Uterus (tissue), 4 donors: ENCODE measurements around the gene PRR5L. TPM values are rescaled to one million over a fixed set of nuclear protein-coding genes. Genes with fewer than 3 reads are reported as not detected.

ENCODE experiments used
- DNase-seq, 2 donors: peaks; one replicate each; pipeline ENCODE4 v3.0.0-alpha.2; 2019 to 2020
- H3K27ac ChIP-seq, 2 donors: fragments of 200-600 bp; sonication (generic); 1 replicate in 1 of 2; 2 replicates in 1 of 2; pipeline ENCODE4 v1.5.1; 2016 to 2018
- H3K27me3 ChIP-seq, 2 donors: fragments of 200-600 bp; sonication (generic); one replicate each; pipeline ENCODE4 v1.5.1; 2018 to 2019; ENCODE audit warnings: control low read depth in 1 of 2
- H3K36me3 ChIP-seq, 2 donors: fragments of 200-600 bp; sonication (generic); one replicate each; pipeline ENCODE4 v1.5.1; 2019; ENCODE audit warnings: control low read depth in 1 of 2
- H3K4me1 ChIP-seq, 2 donors: fragments of 200-600 bp; sonication (generic); one replicate each; pipeline ENCODE4 v1.5.1; 2018 to 2019; ENCODE audit warnings: control low read depth in 1 of 2
- H3K4me3 ChIP-seq, 2 donors: fragments of 200-600 bp; sonication (generic); 1 replicate in 1 of 2; 2 replicates in 1 of 2; pipeline ENCODE4 v1.5.1; 2018 to 2019; ENCODE audit warnings: mild to moderate bottlenecking in 1 of 2
- H3K9me3 ChIP-seq, 2 donors: fragments of 200-600 bp; sonication (generic); one replicate each; pipeline ENCODE4 v1.5.1; 2019; ENCODE audit warnings: control low read depth in 1 of 2
- CTCF ChIP-seq, 4 experiments: fragments of 200-600 bp in 2 of 4; fragments of 450-650 bp in 2 of 4; sonication (generic) in 2 of 4; IDR thresholded peaks; one replicate each; pipeline ENCODE4 v1.5.1; 2016 to 2019; ENCODE audit warnings: antibody characterized with exemption in 4 of 4, mild to moderate bottlenecking in 2 of 4, moderate library complexity in 1 of 4
- POLR2A ChIP-seq, 2 donors: fragments of 450-650 bp; IDR thresholded peaks; one replicate each; pipeline ENCODE4 v1.6.1; 2016; ENCODE audit warnings: antibody characterized with exemption in 2 of 2, mild to moderate bottlenecking in 1 of 2, moderate library complexity in 1 of 2
- intact Hi-C: fragments of 100-400 bp; cut with DNase I; formaldehyde crosslinking; loops from one replicate; pipeline ENCODE4 v1.15.1; 2023; ENCODE audit warnings: low total_unique reads
- total RNA-seq, 4 donors: library from RNA; depleted of rRNA in 3 of 4; stranded (reverse); fragments of >200 nt in 3 of 4; gene quantifications; one replicate each; pipeline versions ENCODE4 v1.1.0 to v1.2.4, GENCODE V29; 2014 to 2023
- donor health status: DM: yes; HTN: yes; CAD: no.

Gene PRR5L
- total RNA-seq, 4 donors from 2014 or later = 7.7 to 62.1 (median 27.8) TPM

GRCh38 chr11:36362902-36363301, 66.8 kb downstream of the PRR5L start:
- H3K36me3 ChIP-seq = no peaks in the 10 kb centered on the region
- no peaks in the 10 kb centered on the region for H3K4me1 ChIP-seq
- no peaks in the 10 kb centered on the region for H3K27me3 ChIP-seq
- no peak overlapping the region for H3K4me3 ChIP-seq
- H3K27ac ChIP-seq = peak overlapping the region in 1 of 2 donors; percentile 19
- intact Hi-C loops = no loop called here
- DNase-seq = no peak
- no peaks in the 10 kb centered on the region for H3K9me3 ChIP-seq
- TF ChIP-seq POLR2A (IDR thresholded peaks at IDR 0.05) (no peak), CTCF (IDR thresholded peaks at IDR 0.05) (no peak)

GRCh38 chr11:36363361-36364268, 67.5 kb downstream of the PRR5L start:
- intact Hi-C loops = no loop called here
- H3K9me3 ChIP-seq = no peaks in the 10 kb centered on the region
- H3K27ac ChIP-seq = peak overlapping the region in 1 of 2 donors; percentile 19
- H3K4me3 ChIP-seq = no peak overlapping the region
- no peak for DNase-seq
- H3K27me3 ChIP-seq = no peaks in the 10 kb centered on the region
- no peaks in the 10 kb centered on the region for H3K36me3 ChIP-seq
- no peaks in the 10 kb centered on the region for H3K4me1 ChIP-seq
- TF ChIP-seq POLR2A (IDR thresholded peaks at IDR 0.05) (no peak), CTCF (IDR thresholded peaks at IDR 0.05) (no peak)

- H3K36me3 ChIP-seq = no peaks in the 10 kb centered on the region
- H3K27ac ChIP-seq = no peak overlapping the region
- H3K4me3 ChIP-seq = no peak overlapping the region
- no peak for DNase-seq
- TF ChIP-seq POLR2A (IDR thresholded peaks at IDR 0.05) (no peak), CTCF (IDR thresholded peaks at IDR 0.05) (no peak)
- intact Hi-C loops = no loop called here
- H3K4me1 ChIP-seq = no peaks in the 10 kb centered on the region
- H3K27me3 ChIP-seq = no peaks in the 10 kb centered on the region
- no peaks in the 10 kb centered on the region for H3K9me3 ChIP-seq
Measured at GRCh38 chr11:36364551-36365325, 68.7 kb downstream of the PRR5L start.

GRCh38 chr11:36365907-36366306, 69.8 kb downstream of the PRR5L start:
- no peak for DNase-seq
- H3K4me3 ChIP-seq = no peak overlapping the region
- intact Hi-C loops = no loop called here
- H3K4me1 ChIP-seq = no peaks in the 10 kb centered on the region
- no peaks in the 10 kb centered on the region for H3K27me3 ChIP-seq
- TF ChIP-seq CTCF (IDR thresholded peaks at IDR 0.05) (no peak), POLR2A (IDR thresholded peaks at IDR 0.05) (no peak)
- no peaks in the 10 kb centered on the region for H3K9me3 ChIP-seq
- no peak overlapping the region for H3K27ac ChIP-seq
- H3K36me3 ChIP-seq = no peaks in the 10 kb centered on the region
